Measurements from ENCODE around the gene BEGAIN.
"Not testable (repeated sequence)": the region's sequence is repeated elsewhere in the genome, so short reads cannot be mapped to it uniquely, and the experiment has no call there.

BEGAIN gene

DNA sequence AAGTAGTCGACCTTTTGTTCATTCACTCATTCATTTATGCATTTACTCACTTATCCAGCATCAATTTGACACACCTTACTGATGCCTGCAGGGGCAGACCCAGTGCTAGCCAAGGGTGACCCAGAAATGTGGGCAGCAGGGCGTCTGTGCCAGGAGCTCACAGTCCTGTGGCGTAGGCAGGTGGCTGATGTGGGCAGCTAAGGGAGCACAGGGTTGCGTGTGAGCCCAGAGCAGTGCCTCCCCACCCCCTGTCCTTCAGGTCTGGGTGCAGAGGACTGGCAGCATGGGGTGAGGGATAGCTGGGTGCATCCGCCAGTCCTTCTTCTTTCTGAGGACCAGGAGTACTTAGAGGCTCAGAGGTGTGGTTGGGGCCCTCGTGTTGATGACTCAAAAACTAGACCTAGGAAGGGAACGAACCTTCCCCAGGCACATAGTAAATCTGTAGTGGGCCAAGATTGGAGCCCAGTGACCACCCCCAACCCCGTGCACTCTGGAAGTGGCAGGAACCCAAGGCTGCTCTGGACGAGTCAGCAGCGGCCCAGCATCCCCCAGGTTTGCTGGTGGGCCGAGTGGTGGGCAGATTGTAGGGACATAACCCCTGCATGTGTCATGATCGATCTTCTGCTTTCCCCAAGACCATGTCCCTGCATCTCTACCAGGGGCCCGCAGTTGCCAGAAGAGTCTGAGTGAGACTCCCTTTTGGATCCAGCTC, 63.9 kb downstream of the BEGAIN start:
- DNase-seq (ENCODE audit: low read depth in 2 of 2), result no peak

DNA sequence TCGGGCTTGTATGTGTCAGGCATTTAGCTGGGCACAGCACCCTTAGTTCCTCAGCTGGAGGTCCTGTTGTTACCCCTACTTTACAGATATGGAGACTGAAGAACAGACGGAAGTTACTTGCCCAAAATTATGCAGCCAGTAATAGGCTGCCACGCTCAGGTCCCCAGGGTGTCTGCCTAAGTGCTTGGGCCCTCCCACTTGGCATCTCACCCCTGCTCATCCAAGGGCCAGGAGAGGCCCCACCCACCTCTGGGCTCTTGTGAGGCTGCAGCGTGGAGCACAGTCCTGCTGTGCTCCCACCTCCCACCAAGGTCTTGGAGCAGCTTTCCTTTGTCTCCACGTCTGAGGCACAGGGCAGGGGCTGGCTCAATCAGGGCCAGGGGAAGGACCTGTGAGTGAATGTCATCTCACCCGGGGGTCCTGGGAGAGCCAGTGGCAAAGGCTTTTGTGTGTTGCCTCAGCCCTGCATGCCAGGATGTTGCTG, 64.6 kb downstream of the BEGAIN start:
- DNase-seq (ENCODE audit: low read depth in 2 of 2), result no peak

DNA sequence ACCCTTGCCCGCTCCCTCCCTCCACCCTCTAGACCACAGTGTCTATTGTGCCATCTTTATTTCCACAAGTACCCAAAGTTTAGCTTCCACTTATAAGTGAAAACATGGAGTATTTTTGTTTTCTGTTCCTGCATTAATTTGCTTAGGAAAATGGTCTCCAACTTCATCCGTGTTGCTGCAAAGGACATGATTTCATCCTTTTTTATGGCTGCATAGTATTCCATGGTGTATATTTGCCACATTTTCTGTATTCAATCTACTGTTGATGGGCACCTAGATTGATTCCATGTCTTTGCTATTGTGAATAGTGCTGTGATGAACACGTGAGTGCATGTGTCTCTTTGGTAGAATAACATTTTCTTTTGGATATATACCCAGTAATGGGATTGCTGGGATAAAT, 81.2 kb downstream of the BEGAIN start:
- DNase-seq (ENCODE audit: low read depth in 2 of 2), result not testable (repeated sequence)

DNA sequence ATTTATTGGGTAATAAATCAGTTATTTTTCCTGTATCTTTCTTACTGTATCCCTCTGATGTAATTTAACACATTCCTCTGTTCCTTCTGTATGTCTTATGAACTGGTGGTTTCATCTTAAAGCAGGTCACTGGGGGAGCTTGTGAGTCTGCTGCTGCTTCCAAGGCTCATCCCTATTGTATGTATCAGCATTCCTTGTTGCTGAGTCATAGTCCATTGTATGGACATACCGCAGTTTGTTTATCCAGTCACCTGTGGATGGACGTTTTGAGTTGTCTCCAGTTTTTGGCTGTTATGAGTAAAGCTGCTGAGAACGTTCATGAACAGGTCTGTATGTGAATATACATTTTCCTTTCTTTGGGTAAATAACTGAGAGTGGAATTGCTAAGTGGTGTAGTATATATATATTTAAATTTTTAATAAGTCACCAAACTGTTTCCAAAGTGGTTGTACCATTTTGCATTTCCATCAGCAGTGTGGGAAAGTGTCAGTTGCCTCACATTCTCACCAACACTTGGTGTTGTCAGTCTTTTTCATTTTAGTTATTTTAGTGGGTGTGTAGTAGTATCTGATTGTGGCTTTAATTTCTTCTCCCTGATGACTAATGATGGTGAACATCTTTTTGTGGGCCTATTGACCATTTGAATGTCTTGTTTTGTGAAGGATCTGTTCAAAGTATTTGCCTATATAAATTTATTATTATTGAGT, 82.7 kb downstream of the BEGAIN start:
- no peak for DNase-seq (ENCODE audit: low read depth in 2 of 2)

DNA sequence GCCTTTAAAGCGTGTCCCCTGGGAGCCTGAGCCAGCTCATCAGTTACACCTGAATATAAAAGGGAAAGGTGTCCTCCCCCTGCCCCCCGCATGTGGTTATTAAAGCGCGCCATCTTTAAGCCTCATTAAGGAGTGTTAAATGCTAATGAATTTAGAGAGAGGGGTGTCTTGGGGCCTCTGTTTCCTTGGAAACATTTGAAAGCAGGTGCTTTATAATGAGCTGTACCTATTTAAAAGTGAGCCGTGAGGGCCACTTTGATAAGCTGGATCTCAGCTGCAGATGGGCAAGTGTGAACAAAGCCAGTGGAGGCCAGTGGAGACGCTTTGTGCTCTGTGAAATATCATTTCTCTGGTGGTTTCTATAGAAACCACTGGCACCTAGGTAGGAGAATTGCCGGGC, 84.0 kb downstream of the BEGAIN start:
- no peak for DNase-seq (ENCODE audit: low read depth in 2 of 2)

DNA sequence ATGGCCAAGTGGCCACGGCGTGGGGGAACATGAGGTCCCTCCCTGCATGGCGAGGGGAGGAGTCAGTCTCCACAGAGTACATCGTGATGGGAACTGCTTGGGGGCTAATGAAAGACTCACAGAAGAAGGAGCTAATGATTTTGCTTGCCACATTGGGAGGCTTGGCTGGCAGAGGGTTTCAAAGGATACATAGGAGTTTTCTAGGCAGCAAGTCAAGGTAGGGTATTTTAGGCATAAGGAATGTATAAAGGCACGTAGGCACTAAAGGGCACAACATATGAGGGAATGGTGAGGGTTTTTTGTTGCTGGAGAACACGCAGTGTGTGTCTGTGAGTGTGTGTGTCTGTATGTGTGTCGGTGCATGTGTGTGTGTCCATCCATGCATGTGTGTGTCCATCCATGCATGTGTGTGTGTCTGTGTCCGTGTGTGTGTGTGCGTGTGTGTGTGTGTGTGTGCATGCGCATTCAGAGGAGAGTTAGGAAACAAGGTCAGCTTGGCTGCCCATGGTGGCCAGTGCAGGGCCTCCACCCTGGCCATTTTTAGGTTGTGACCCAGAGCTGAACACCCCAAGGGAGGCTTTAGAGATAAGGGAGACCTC, 84.5 kb downstream of the BEGAIN start:
- DNase-seq (ENCODE audit: low read depth in 2 of 2), result no peak

DNA sequence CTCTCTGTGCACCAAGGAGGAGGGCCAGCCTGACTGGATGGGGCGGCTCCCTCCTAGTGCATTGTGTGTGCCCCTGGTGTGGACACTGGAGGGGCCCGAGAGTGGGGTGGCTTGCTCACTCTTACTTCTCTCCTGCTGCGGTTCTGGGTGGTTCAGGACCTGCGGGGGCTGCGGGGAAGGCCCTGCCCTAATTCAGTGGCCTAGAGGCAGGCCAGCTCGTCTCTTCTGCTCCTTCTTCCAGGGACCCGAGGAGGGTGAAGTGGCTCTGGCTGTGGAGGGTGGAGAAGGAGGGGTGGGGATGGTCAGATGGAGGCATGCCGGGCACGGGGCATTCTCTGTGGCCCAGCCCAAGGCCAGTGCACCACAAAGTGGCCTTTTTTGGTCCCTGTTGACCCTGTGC, 87.1 kb downstream of the BEGAIN start:
- DNase-seq (ENCODE audit: low read depth in 2 of 2), result no peak

DNA sequence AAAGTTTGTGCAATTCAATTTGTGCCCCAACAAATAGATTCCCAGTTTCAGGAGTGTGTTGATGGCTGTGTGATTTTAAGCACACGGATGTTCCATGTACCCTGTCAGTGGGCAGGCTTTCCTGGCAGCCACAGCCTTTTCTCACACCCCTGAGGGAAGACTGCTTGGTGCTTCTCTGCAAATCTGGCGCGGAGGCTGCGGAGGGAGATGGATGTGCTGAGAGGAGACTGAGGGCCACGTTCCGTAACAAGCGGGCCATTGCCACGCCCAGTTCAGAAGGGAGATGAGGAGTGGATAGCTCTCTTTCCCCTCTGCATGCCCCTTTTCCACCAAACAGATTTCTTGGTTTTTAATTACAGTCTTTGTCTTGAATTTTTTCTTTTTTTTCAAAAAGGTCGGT, 89.1 kb downstream of the BEGAIN start:
- no peak for DNase-seq (ENCODE audit: low read depth in 2 of 2)

DNA sequence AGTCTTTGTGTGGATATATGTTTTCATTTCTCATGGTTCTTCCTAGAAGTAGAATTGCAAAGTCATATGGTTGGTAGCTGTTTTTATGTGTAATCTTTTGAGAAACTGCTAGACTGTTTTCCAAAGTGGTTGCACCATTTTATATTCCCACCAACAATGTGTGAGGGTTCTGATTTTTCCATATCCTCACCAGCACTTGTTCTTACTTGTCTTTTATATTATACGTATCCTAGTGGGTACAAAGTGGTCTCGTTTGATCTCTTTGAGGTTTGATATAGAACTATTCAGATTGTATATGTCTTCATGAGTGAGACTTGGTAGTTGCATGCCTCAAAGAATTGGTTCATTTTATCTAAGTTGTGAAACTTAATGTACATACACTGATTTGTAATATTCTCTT, 91.3 kb downstream of the BEGAIN start:
- DNase-seq (ENCODE audit: low read depth in 2 of 2), result no peak

DNA sequence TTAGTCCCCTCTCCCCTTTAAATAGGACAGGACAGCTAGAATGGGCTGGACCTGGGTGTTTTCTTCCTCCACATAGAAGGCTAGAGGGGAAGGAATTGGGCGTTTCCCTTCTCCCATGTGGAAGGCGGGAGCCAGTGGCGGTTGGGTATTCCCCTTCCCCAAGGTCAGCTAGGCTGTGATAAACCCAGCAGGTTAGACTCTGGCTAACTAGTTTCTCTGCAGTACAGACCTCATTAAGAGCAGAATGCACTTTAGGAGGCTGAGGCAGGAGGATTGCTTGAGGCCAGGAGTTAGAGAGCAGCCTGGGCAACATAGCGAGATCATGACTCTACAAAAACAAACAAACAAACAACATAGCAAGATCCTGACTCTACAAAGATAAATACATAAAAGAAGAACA, 92.6 kb downstream of the BEGAIN start:
- DNase-seq (ENCODE audit: low read depth in 2 of 2), result no peak

DNA sequence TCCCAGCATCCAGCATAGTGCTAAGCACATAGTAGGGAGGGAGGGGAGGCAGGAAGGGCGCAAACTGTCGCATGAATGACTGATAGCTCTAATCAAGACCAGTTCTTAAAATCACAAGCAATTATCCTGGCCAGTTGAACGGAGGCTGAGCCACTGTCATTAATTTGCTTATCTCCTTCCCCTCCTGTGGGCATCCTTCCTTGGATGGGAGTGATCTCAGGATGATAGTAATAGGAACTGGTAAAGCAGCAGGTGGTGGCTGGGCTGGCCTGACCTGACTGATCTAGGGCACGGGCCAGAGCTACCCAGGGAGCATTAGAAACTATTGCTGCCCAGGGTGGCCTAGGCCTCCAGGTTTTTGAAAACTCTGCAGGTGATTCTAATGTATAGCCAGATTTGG, 97.0 kb downstream of the BEGAIN start:
- DNase-seq (ENCODE audit: low read depth in 2 of 2), result no peak

DNA sequence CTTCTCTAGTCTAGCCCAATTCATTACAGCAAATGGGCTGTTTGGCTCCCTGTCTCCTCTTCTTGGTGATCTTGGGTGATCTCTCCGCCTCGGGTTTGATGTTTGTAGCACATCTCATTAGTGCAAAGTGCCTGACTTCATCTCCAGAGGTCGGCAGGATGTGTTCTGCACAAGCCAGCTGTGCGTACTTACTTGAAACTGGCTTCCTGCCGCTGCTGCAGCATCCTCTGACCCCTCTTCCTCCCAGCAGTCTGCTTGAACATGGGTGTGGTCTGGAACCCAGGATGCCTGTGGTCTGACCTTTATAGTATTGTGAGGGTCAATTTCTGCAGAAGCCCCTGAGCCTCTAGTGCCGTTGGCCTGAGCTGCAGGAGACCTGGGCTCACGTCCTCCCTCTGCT, 99.2 kb downstream of the BEGAIN start:
- no peak for DNase-seq (ENCODE audit: low read depth in 2 of 2)

DNA sequence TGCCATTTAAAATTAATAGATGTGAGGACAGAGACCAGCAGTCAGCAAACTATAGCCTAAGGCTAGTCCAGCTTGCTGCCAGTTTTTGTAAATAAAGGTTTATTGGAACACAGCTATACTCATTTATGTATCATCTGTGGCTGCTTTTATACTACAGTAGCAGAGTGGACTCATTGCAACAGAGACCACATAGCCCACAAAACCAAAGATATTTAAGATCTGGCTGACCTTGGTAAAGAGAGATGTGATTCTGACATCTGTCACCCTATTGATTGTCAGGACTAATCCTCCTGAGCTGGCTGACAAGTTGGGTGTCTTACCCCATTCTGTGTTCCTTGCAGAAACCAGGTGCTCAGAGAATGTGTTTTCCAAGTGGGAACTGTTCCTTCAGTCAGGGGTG, 99.9 kb downstream of the BEGAIN start:
- DNase-seq (ENCODE audit: low read depth in 2 of 2), result no peak

Measured in stimulated activated CD4-positive, alpha-beta T cell treated with anti-CD3 and anti-CD28 coated beads, Interleukin-1b, Interleukin-23, amount 100 ng/mL, for 1 hour (primary cell).